Suprapubic skin (tissue), 4 donors: ENCODE measurements around the gene HOTAIR. TPM values are rescaled to one million over a fixed set of nuclear protein-coding genes. Genes with fewer than 3 reads are reported as not detected.

Source experiments
- DNase-seq, 2 donors: peaks; one replicate each; pipeline ENCODE4 v3.0.0-alpha.2; 2019; ENCODE audit warnings: low spot score in 2 of 2
- H3K27ac ChIP-seq: fragments of 200-600 bp; sonication (generic); one replicate; pipeline ENCODE4 v1.5.1; 2019
- H3K27me3 ChIP-seq: fragments of 200-600 bp; sonication (generic); one replicate; pipeline ENCODE4 v1.5.1; 2019
- H3K36me3 ChIP-seq: fragments of 200-600 bp; sonication (generic); one replicate; pipeline ENCODE4 v1.5.1; 2019
- H3K4me1 ChIP-seq: fragments of 200-600 bp; sonication (generic); one replicate; pipeline ENCODE4 v1.5.1; 2019
- H3K4me3 ChIP-seq: fragments of 200-600 bp; sonication (generic); one replicate; pipeline ENCODE4 v1.5.1; 2019; ENCODE audit warnings: mild to moderate bottlenecking
- H3K9me3 ChIP-seq: fragments of 200-600 bp; sonication (generic); one replicate; pipeline ENCODE4 v1.5.1; 2019
- CTCF ChIP-seq, 2 donors: fragments of 200-600 bp in 1 of 2; fragments of 450-650 bp in 1 of 2; sonication (generic) in 1 of 2; IDR thresholded peaks; one replicate each; pipeline ENCODE4 v1.5.1; 2016 to 2019; ENCODE audit warnings: antibody characterized with exemption in 2 of 2, mild to moderate bottlenecking in 1 of 2, moderate library complexity in 1 of 2
- EP300 ChIP-seq: sonication (generic); formaldehyde crosslinking; IDR thresholded peaks from one replicate; pipeline ENCODE4 v1.6.1; 2017; ENCODE audit warnings: antibody characterized with exemption
- POLR2A ChIP-seq, 2 donors: fragments of 450-650 bp; IDR thresholded peaks; one replicate each; pipeline ENCODE4 v1.6.1; 2017; ENCODE audit warnings: antibody characterized with exemption in 2 of 2, mild to moderate bottlenecking in 2 of 2, moderate library complexity in 2 of 2
- POLR2AphosphoS5 ChIP-seq, 3 donors: sonication (generic); formaldehyde crosslinking; IDR thresholded peaks; one replicate each; pipeline ENCODE4 v1.6.1; 2017; ENCODE audit warnings: antibody characterized with exemption in 3 of 3
- WGBS: methylation state at CpG from one replicate; pipeline ENCODE4 v1.1.5; 2018; 5-methylcytosine and 5-hydroxymethylcytosine counted together
- total RNA-seq, 4 donors: library from RNA; depleted of rRNA; stranded (reverse); fragments of >200 nt; gene quantifications; one replicate each; pipeline ENCODE4 v1.1.0, GENCODE V29; 2016

Gene HOTAIR
- total RNA-seq, 4 donors from 2014 or later = 1.4 to 15.7 (median 10.7) TPM

DNA sequence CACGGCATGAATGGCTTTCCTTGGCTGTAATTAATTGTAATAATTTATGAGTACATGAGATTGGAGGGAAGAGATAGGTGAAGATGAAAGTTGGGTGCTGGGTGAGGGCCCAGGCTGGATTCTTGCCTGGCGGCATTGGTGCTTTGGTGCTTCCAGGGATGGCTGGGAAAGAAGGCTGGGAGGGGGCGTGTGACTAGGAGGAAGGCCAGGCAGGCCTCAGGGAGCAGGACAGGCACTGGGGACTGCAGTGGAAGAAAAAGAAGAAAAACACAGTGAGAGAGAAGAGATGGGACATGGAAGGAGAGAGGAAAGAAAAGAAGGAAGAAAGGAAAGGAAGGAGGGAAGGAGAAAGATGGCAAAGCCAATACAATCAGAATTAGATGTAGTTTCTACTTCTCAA, 28.9 kb upstream of the HOTAIR start:
- peaks cover 60% of the 10 kb centered on the region for H3K4me1 ChIP-seq
- H3K27me3 ChIP-seq = peaks cover 16% of the 10 kb centered on the region
- no peak for TF ChIP-seq POLR2A (IDR thresholded peaks at IDR 0.05)
- TF ChIP-seq EP300 = no peak
- no peak for TF ChIP-seq POLR2AphosphoS5 (IDR thresholded peaks at IDR 0.05)
- TF ChIP-seq CTCF (IDR thresholded peaks at IDR 0.05) = no peak

DNA sequence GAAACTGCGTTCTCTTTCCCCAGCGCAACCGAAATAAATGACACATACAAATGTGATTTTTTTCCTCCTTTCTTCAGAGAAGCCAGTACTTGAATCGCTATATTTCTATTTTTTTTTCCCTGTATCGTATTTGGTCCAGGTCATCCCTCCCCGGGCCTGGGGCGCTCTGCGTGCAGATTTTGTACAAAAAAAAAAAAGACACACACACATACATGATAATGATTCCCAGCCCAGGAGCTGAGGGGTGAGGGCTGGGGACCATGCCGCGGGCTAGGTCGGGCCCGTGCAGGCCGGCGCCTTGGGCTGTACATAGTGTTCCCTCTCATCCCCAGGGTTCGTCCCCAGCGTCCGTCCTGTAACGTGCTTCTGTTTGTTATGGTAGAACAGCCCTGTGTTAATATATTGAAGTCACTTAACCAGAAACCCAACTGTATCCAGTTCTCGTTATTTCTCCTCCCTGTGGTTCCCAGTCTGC, 28.2 kb upstream of the HOTAIR start:
- DNase-seq = no peak
- Histone ChIP-seq H3K4me3 (peak overlapping the region; percentile 67), H3K36me3 (no peaks in the 10 kb centered on the region), H3K27ac (peak overlapping the region; percentile 98), H3K9me3 (no peaks in the 10 kb centered on the region), H3K4me1 (peaks cover 61% of the 10 kb centered on the region), H3K27me3 (peaks cover 16% of the 10 kb centered on the region)
- TF ChIP-seq CTCF (IDR thresholded peaks at IDR 0.05) (no peak), POLR2AphosphoS5 (IDR thresholded peaks at IDR 0.05) (peak in 1 of 3 donors; percentile 28)
- 68% methylated on average over 19 of the region's 19 CpGs for WGBS

More for the DNA sequence above, 28.9 kb upstream of the HOTAIR start:
- no peak for DNase-seq
- no peaks in the 10 kb centered on the region for H3K9me3 ChIP-seq
- peak overlapping the region; percentile 98 for H3K27ac ChIP-seq
- 14% methylated on average over 3 of the region's 3 CpGs for WGBS
- no peaks in the 10 kb centered on the region for H3K36me3 ChIP-seq
- H3K4me3 ChIP-seq = peak overlapping the region; percentile 67

- H3K36me3 ChIP-seq = no peaks in the 10 kb centered on the region
- WGBS = 36% methylated on average over 19 of the region's 19 CpGs
- TF ChIP-seq EP300 (no peak), POLR2A (IDR thresholded peaks at IDR 0.05) (no peak), CTCF (IDR thresholded peaks at IDR 0.05) (no peak), POLR2AphosphoS5 (IDR thresholded peaks at IDR 0.05) (no peak)
- peak overlapping the region; percentile 98 for H3K27ac ChIP-seq
- peaks cover 62% of the 10 kb centered on the region for H3K4me1 ChIP-seq
- peaks cover 16% of the 10 kb centered on the region for H3K27me3 ChIP-seq
- H3K4me3 ChIP-seq = peak overlapping the region; percentile 67
- H3K9me3 ChIP-seq = no peaks in the 10 kb centered on the region
- DNase-seq = no peak
These were observed 27.6 kb upstream of the HOTAIR start for GRCh38 chr12:54002278-54002914.

DNA sequence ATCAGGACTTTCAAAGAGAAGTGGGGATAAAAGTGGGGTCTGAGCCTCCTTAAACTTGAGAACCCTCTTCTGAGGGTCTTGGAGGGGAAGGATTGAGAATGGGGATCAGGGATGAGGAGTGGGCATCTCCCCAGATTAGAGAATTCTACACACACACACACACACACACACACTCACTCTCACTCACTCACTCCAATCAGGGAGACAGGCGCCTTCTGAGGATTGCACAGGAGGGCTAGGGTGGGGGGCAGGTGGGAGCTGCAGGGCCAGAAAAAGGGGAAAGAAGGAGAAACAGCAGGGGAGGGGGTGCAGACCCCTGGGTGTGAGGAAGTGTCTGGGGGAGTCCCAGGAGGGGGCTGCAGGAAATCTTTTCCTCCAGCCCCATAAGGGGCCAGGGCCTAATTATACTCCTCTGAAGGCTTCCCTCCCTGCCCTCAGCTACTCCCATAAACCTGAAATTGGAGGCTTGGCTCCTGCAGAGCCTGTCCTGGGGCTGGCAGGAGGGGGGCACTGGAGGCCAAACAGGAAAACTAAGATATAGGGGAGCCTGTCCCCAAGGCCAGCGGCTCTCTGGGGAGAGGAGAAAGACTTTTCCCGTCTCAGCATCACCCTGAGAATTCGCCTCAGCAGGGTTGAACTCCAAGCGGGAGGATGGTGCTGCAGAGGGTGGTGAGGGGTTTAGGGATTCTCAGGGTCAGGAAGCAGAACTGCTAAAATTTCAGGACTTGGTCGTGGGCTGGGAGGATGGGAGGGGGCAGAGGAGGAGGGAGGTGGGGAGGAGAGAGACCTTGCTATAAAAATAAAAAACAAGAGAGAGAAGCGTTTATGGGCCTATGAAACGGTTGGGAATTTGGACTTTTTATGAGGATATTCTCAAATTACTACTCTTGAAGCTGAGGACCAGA, 26.8 kb upstream of the HOTAIR start:
- Histone ChIP-seq H3K4me3 (peak overlapping the region; percentile 67), H3K36me3 (no peaks in the 10 kb centered on the region), H3K9me3 (no peaks in the 10 kb centered on the region), H3K27me3 (peaks cover 16% of the 10 kb centered on the region), H3K27ac (peak overlapping the region; percentile 98), H3K4me1 (peaks cover 62% of the 10 kb centered on the region)
- no peak for TF ChIP-seq POLR2A (IDR thresholded peaks at IDR 0.05)
- TF ChIP-seq EP300 = no peak
- no peak for TF ChIP-seq POLR2AphosphoS5 (IDR thresholded peaks at IDR 0.05)
- WGBS = 44% methylated on average over 8 of the region's 8 CpGs
- no peak for DNase-seq

DNA sequence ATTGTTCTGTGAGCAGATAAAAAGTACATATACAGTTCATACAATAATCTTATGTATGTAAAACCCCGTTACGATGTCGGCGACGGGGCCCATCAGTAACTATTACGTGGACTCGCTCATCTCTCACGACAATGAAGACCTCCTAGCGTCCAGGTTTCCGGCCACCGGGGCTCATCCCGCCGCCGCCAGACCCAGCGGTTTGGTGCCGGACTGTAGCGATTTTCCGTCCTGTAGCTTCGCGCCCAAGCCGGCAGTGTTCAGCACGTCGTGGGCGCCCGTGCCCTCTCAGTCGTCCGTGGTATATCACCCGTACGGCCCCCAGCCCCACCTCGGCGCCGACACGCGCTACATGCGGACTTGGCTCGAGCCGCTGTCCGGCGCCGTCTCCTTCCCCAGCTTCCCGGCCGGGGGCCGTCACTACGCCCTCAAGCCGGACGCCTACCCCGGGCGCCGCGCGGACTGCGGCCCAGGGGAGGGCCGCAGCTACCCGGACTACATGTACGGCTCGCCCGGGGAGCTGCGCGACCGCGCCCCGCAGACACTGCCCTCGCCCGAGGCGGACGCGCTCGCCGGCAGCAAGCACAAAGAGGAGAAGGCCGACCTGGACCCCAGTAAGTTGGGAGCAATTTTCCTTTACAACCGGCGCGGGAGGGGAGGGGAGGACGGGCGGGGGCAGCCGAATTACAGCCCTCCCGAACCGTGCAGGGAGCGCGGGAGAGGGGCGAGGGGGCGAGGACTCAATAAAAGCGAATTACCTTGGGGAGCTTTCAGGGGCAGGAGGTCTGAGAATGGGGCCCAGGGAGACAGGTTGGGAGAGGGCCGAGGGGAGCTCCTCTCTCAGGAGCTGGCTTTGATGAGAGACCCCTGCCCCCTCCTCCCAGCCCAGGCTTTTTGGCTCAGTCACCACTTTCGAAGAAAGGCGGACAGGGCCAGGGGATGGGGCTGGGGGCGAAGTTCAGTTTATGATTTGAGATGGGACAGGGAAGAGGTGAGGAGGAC, 25.7 kb upstream of the HOTAIR start, which contains the start of gene HOXC9:
HOXC9 (plus strand) TSS at position 46 of the 999 bp plus-strand sequence; CDS start at position 74, 28 bp downstream.
- WGBS = 3% methylated on average over 73 of the region's 87 CpGs

More for the DNA sequence above, 25.7 kb upstream of the HOTAIR start, which contains the start of gene HOXC9:
- H3K4me1 ChIP-seq = peaks cover 60% of the 10 kb centered on the region
- no peak for TF ChIP-seq EP300
- TF ChIP-seq CTCF (IDR thresholded peaks at IDR 0.05) = no peak
- peak in 1 of 3 donors; percentile 37 for TF ChIP-seq POLR2AphosphoS5 (IDR thresholded peaks at IDR 0.05)
- no peaks in the 10 kb centered on the region for H3K9me3 ChIP-seq
- H3K27ac ChIP-seq = peak within 1 kb of the TSS; percentile 98
- H3K27me3 ChIP-seq = peaks cover 13% of the 10 kb centered on the region
- H3K36me3 ChIP-seq = no peaks in the 10 kb centered on the region
- peak within 1 kb of the TSS; percentile 67 for H3K4me3 ChIP-seq
- no peak for DNase-seq
